HEK293 (cell line): Measurements from ENCODE around the gene WNT5B.

Source experiments
- BCL11B ChIP-seq: fragments of 450-650 bp; formaldehyde crosslinking; IDR thresholded peaks from 2 replicates; pipeline ENCODE4 v1.5.1; 2016; ENCODE audit warnings: low read depth, missing biosample characterization, missing genetic modification characterization
- GLI4 ChIP-seq: fragments of 450-650 bp; formaldehyde crosslinking; IDR thresholded peaks from 2 replicates; pipeline ENCODE4 v1.5.1; 2016; ENCODE audit warnings: missing biosample characterization, missing genetic modification characterization
- KLF17 ChIP-seq: fragments of 450-650 bp; formaldehyde crosslinking; IDR thresholded peaks from 2 replicates; pipeline ENCODE4 v1.5.1; 2016; ENCODE audit warnings: missing biosample characterization, missing genetic modification characterization
- PRDM4 ChIP-seq: fragments of 450-650 bp; formaldehyde crosslinking; IDR thresholded peaks from 2 replicates; pipeline ENCODE4 v1.5.1; 2017; ENCODE audit warnings: missing biosample characterization, missing genetic modification characterization
- SP7 ChIP-seq: fragments of 450-650 bp; formaldehyde crosslinking; IDR thresholded peaks from 2 replicates; pipeline ENCODE4 v1.5.1; 2016; ENCODE audit warnings: missing biosample characterization, missing genetic modification characterization
- TSHZ1 ChIP-seq: fragments of 450-650 bp; formaldehyde crosslinking; IDR thresholded peaks from 2 replicates; pipeline ENCODE4 v1.5.1; 2016; ENCODE audit warnings: missing biosample characterization, missing genetic modification characterization, borderline replicate concordance
- ZBTB1 ChIP-seq: fragments of 450-650 bp; formaldehyde crosslinking; IDR thresholded peaks from 2 replicates; pipeline ENCODE4 v1.5.1; 2016; ENCODE audit warnings: missing biosample characterization, missing genetic modification characterization
- ZBTB10 ChIP-seq: fragments of 450-650 bp; formaldehyde crosslinking; IDR thresholded peaks from 2 replicates; pipeline ENCODE4 v1.5.1; 2016; ENCODE audit warnings: missing biosample characterization, missing genetic modification characterization
- ZBTB11 ChIP-seq: fragments of 450-650 bp; formaldehyde crosslinking; conservative IDR thresholded peaks from 2 replicates; pipeline ENCODE4 v1.5.1; 2016; ENCODE audit warnings: low read depth, missing biosample characterization, missing genetic modification characterization
- ZBTB17 ChIP-seq: fragments of 450-650 bp; formaldehyde crosslinking; IDR thresholded peaks from 2 replicates; pipeline ENCODE4 v1.5.1; 2016; ENCODE audit warnings: missing biosample characterization, missing genetic modification characterization
- ZFP41 ChIP-seq: fragments of 450-650 bp; formaldehyde crosslinking; IDR thresholded peaks from 2 replicates; pipeline ENCODE4 v1.5.1; 2016; ENCODE audit warnings: missing biosample characterization, missing genetic modification characterization, borderline replicate concordance
- ZNF146 ChIP-seq: fragments of 450-650 bp; formaldehyde crosslinking; IDR thresholded peaks from 2 replicates; pipeline ENCODE4 v1.5.1; 2016; ENCODE audit warnings: missing biosample characterization, missing genetic modification characterization
- ZNF274 ChIP-seq, 2 experiments: fragments of 200-500 bp in 1 of 2; fragments of 450-650 bp in 1 of 2; sonication (Bioruptor generic) in 1 of 2; formaldehyde crosslinking in 1 of 2; IDR thresholded peaks; 2 replicates each; pipeline versions ENCODE4 v1.5.1 to v1.6.1; 2014 to 2016; ENCODE audit warnings: borderline replicate concordance in 1 of 2, inconsistent platforms in 1 of 2, low read length in 1 of 2, missing biosample characterization in 1 of 2, missing genetic modification characterization in 1 of 2
- ZNF280D ChIP-seq: fragments of 450-650 bp; formaldehyde crosslinking; IDR thresholded peaks from 2 replicates; pipeline ENCODE4 v1.5.1; 2016; ENCODE audit warnings: missing biosample characterization, missing genetic modification characterization
- ZNF335 ChIP-seq: fragments of 450-650 bp; formaldehyde crosslinking; conservative IDR thresholded peaks from 2 replicates; pipeline ENCODE4 v1.5.1; 2016; ENCODE audit warnings: missing biosample characterization, missing genetic modification characterization
- ZNF366 ChIP-seq: fragments of 450-650 bp; formaldehyde crosslinking; conservative IDR thresholded peaks from 2 replicates; pipeline ENCODE4 v1.5.1; 2016; ENCODE audit warnings: missing biosample characterization, missing genetic modification characterization
- ZNF521 ChIP-seq: fragments of 450-650 bp; formaldehyde crosslinking; IDR thresholded peaks from 2 replicates; pipeline ENCODE4 v1.5.1; 2017; ENCODE audit warnings: missing biosample characterization, mild to moderate bottlenecking, missing genetic modification characterization
- ZNF530 ChIP-seq: fragments of 450-650 bp; formaldehyde crosslinking; IDR thresholded peaks from 2 replicates; pipeline ENCODE4 v1.5.1; 2016; ENCODE audit warnings: low read depth, missing biosample characterization, missing genetic modification characterization
- ZNF610 ChIP-seq: fragments of 450-650 bp; formaldehyde crosslinking; IDR thresholded peaks from 2 replicates; pipeline ENCODE4 v1.5.1; 2016; ENCODE audit warnings: missing biosample characterization, missing genetic modification characterization, borderline replicate concordance
- ZNF626 ChIP-seq: fragments of 450-650 bp; sonication (Bioruptor Pico); formaldehyde crosslinking; IDR thresholded peaks from 2 replicates; pipeline ENCODE4 v1.5.1; 2018; ENCODE audit warnings: missing biosample characterization, missing genetic modification characterization, inconsistent platforms
- ZNF670 ChIP-seq: fragments of 450-650 bp; formaldehyde crosslinking; IDR thresholded peaks from 2 replicates; pipeline ENCODE4 v1.5.1; 2016; ENCODE audit warnings: missing biosample characterization, missing genetic modification characterization, low read depth

The WNT5B gene

GRCh38 chr12:1592444-1593173 lies 36.4 kb upstream of the WNT5B start (continued):
- TF ChIP-seq ZBTB10 (tag by site-specific recombination) (peak; percentile 57; the same call in 1 of the 2 replicates), ZNF366 (tag by site-specific recombination) (peak; percentile 98), ZBTB17 (tag by site-specific recombination) (peak; percentile 100), ZNF626 (no peak), ZNF335 (tag by site-specific recombination) (peak; percentile 44), TSHZ1 (tag by site-specific recombination) (no peak; the same call in 1 of the 2 replicates), BCL11B (tag by site-specific recombination) (no peak), ZNF274 (IDR thresholded peaks at IDR 0.05; ENCODE audit: low read length) (no peak), ZNF274 (tag by site-specific recombination; IDR thresholded peaks at IDR 0.05; ENCODE audit: borderline replicate concordance) (no peak), ZFP41 (no peak), ZBTB11 (tag by site-specific recombination) (peak; percentile 29), ZNF610 (tag by site-specific recombination) (peak; percentile 47; the same call in 1 of the 2 replicates), ZNF530 (tag by site-specific recombination) (no peak), ZNF146 (tag by site-specific recombination) (no peak), ZNF280D (tag by site-specific recombination) (no peak), ZBTB1 (tag by site-specific recombination) (peak; percentile 15; the same call in 1 of the 2 replicates), PRDM4 (tag by site-specific recombination) (peak; percentile 19; the same call in 1 of the 2 replicates), ZNF670 (tag by site-specific recombination) (no peak), ZNF521 (tag by site-specific recombination) (no peak), KLF17 (tag by site-specific recombination) (peak; percentile 95), SP7 (tag by site-specific recombination) (peak; percentile 97), GLI4 (tag by site-specific recombination) (no peak)
